ENCODE results near the gene ATXN7L1.

GRCh38 chr7:105699568-105700236, 176.7 kb downstream of the ATXN7L1 start:
- TF ChIP-seq CTCF (IDR thresholded peaks at IDR 0.05): no peak
- no peak for TF ChIP-seq POLR2AphosphoS5 (IDR thresholded peaks at IDR 0.05)

Measured in gastroesophageal sphincter (tissue), 3 donors.